ENCODE results near the gene TENM3.

- TF ChIP-seq CTCF (IDR thresholded peaks at IDR 0.05) (no peak), EP300 (IDR thresholded peaks at IDR 0.05; ENCODE audit: low read depth) (no peak), POLR2A (IDR thresholded peaks at IDR 0.05) (no peak), POLR2AphosphoS5 (IDR thresholded peaks at IDR 0.05) (peak in 1 of 3 donors; percentile 34)
Measured at GRCh38 chr4:182627996-182628395, 384.8 kb downstream of the TENM3 start.
